Subcutaneous abdominal adipose tissue (tissue), 5 donors: ENCODE measurements around the gene ATP13A1.
A peak's percentile ranks its signal among the peaks of the same experiment; 100 is the strongest.
"Not testable (repeated sequence)": the region's sequence is repeated elsewhere in the genome, so short reads cannot be mapped to it uniquely, and the experiment has no call there.

Experiments used
- H3K27ac ChIP-seq: one replicate; pipeline ENCODE4 v1.7.0; 2013; ENCODE audit warnings: low read depth, mild to moderate bottlenecking, inconsistent platforms, low read length, moderate library complexity
- H3K27me3 ChIP-seq, 5 donors: one replicate each; pipeline ENCODE4 v1.7.0; 2013; ENCODE audit warnings: low read length in 5 of 5, inconsistent platforms in 1 of 5; ENCODE audit not compliant: control insufficient read depth in 5 of 5, insufficient read depth in 4 of 5
- H3K36me3 ChIP-seq, 5 donors: one replicate each; pipeline ENCODE4 v1.7.0; 2013; ENCODE audit warnings: low read length in 5 of 5; ENCODE audit not compliant: control insufficient read depth in 5 of 5, insufficient read depth in 5 of 5
- H3K4me1 ChIP-seq, 5 donors: one replicate each; pipeline ENCODE4 v1.7.0; 2013; ENCODE audit warnings: low read length in 5 of 5, mild to moderate bottlenecking in 3 of 5, moderate library complexity in 1 of 5; ENCODE audit not compliant: control insufficient read depth in 5 of 5, insufficient read depth in 5 of 5
- H3K4me3 ChIP-seq, 5 donors: one replicate each; pipeline ENCODE4 v1.7.0; 2013; ENCODE audit warnings: low read length in 5 of 5, low read depth in 1 of 5
- H3K9ac ChIP-seq, 5 donors: one replicate each; pipeline ENCODE4 v1.7.0; 2013; ENCODE audit warnings: low read length in 5 of 5, mild to moderate bottlenecking in 4 of 5, moderate library complexity in 3 of 5
- H3K9me3 ChIP-seq, 5 donors: one replicate each; pipeline ENCODE4 v1.7.0; 2013; ENCODE audit warnings: low read length in 5 of 5; ENCODE audit not compliant: control insufficient read depth in 5 of 5
- donor health status: healthy.
- donor health status: healthy.
- donor health status: healthy.
- donor health status: healthy.
- donor health status: healthy.

Gene ATP13A1

DNA sequence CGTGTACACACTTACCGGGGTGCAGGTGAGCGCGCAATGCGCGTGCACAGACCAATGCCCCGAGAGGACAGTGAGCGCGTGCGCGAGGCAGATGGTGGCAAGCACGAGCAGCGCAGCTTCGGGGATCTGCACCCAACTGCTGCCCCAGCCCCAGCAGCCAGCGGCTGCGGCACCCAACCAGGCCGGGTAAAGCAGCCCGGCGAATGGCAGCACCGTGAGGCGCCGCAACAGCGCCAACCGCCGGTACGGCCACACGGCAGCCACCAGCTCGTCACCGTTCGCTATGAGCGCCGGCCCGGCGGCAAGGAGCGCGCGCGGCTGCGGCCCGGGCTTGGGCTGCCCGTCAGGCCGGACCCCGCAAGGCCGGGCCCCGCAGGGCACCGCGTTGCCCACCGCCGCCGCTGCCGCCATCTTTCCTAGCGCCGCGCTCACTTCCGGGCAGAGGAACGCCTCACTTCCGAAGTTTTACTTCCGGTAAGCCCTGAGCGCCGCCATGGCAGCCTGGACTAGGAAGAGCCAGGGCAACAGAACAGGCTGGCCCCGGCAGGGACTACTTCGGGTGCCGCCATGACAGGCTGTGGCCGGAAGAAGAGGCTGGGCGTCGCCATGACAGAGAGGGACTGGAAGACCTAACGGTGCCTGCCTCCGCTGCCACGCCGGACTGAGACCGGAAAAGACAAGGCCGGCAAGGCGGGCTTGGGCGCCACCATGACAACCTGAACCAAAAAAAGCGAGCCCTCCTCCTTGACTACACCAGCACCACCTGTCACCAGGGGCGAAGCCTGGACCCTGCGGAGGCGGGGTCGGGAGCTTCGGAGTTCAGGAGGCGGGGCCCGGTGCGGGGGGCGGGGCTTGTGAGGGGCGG, at the start of gene ATP13A1:
ATP13A1 (minus strand) TSS at position 421 of the 865 bp plus-strand sequence; CDS start at position 411, 10 bp downstream.
- H3K4me1 ChIP-seq, result peaks cover 14 to 37% (median 28%) of the 10 kb centered on the region in 5 donors
- H3K9me3 ChIP-seq, result no peaks in the 10 kb centered on the region
- peaks cover 0 to 17% (median 16%) of the 10 kb centered on the region in 5 donors for H3K36me3 ChIP-seq
- H3K4me3 ChIP-seq, result peak within 1 kb of the TSS; percentile 65 to 98 (median 91)
- H3K9ac ChIP-seq, result peak within 1 kb of the TSS; percentile 3 to 94 (median 82)
- peak within 1 kb of the TSS; percentile 90 for H3K27ac ChIP-seq
- no peaks in the 10 kb centered on the region for H3K27me3 ChIP-seq

DNA sequence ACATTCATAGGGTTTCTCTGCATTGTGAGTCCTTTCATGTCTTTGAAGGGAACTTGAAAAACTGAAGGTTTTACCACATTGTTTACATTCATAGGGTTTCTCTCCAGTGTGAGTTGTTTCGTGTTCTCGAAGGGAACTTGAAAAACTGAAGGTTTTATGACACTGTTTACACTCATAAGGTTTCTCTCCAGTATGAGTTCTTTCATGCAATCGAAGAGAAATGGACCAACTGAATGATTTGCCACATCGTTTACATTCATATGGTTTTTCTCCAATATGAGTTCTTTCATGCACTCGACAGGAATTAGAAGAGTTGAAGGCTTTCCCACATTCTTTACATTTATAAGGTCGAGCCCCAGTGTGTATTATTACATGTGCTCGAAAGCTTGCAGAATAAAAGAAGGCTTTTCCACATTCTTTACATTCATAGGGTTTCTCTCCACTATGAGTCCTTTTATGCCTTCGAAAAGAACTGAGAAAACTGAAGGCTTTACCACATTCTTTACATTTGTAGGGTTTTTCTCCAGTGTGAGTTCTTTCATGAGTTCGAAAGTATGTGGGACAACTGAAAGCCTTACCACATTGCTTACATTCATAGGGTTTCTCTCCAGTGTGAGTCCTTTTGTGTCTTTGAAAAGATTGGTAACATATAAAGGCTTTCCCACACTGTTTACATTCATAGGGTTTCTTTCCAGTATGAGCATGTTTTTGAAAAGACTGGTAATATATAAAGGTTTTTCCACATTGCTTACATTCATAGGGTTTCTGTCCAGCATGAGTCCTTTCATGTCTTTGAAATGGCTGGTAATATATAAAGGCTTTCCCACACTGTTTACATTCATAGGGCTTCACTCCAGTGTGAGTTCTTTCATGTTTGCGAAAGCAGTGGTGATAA, 48.7 kb upstream of the ATP13A1 start:
- H3K27me3 ChIP-seq, result no peaks in the 10 kb centered on the region
- H3K9me3 ChIP-seq, result peaks cover 81 to 100% (median 96%) of the 10 kb centered on the region in 5 donors
- peaks cover 29 to 43% (median 38%) of the 10 kb centered on the region in 5 donors for H3K36me3 ChIP-seq
- no peak overlapping the region for H3K9ac ChIP-seq
- peaks cover 0 to 2% (median 0%) of the 10 kb centered on the region in 5 donors for H3K4me1 ChIP-seq
- no peak overlapping the region for H3K27ac ChIP-seq
- peak overlapping the region; percentile 30 to 60 (median 40) for H3K4me3 ChIP-seq

DNA sequence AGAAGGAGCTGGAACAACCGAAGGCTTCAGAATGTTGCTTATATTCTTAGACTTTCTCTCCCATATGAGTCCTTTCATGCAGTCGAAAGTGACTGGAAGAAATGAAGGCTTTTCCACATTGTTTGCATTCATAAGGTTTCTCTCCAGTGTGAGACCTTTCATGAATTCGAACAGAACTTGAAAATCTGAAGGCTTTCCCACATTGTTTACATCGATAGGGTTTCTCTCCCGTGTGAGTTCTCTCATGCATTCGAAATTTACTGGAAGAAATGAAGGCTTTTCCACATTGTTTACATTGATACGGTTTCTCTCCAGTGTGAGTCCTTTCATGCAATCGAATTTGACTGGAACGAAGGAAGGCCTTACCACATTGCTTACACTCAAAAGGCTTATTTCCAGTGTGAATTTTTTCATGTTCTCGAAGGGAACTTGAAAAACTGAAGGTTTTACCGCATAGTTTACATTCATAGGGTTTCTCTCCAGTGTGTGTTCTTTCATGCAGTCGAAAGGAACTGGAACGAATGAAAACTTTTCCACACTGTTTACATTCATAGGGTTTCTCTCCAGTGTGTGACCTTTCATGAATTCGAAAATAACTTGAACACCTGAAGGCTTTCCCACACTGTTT, 47.9 kb upstream of the ATP13A1 start:
- peak overlapping the region; percentile 30 to 60 (median 40) for H3K4me3 ChIP-seq
- H3K36me3 ChIP-seq, result peaks cover 29 to 39% (median 38%) of the 10 kb centered on the region in 5 donors
- H3K27ac ChIP-seq, result no peak overlapping the region
- H3K4me1 ChIP-seq, result peaks cover 0 to 2% (median 0%) of the 10 kb centered on the region in 5 donors
- H3K27me3 ChIP-seq, result no peaks in the 10 kb centered on the region
- H3K9ac ChIP-seq, result no peak overlapping the region
- H3K9me3 ChIP-seq, result peaks cover 78 to 100% (median 95%) of the 10 kb centered on the region in 5 donors

GRCh38 chr19:19710506-19710905, 47.0 kb upstream of the ATP13A1 start:
- no peak overlapping the region for H3K27ac ChIP-seq
- H3K4me1 ChIP-seq, result peaks cover 0 to 2% (median 0%) of the 10 kb centered on the region in 5 donors
- peaks cover 72 to 98% (median 95%) of the 10 kb centered on the region in 5 donors for H3K9me3 ChIP-seq
- H3K4me3 ChIP-seq, result peak overlapping the region; percentile 15 to 60 (median 40)
- no peaks in the 10 kb centered on the region for H3K27me3 ChIP-seq
- H3K9ac ChIP-seq, result no peak overlapping the region
- H3K36me3 ChIP-seq, result peaks cover 29 to 37% (median 34%) of the 10 kb centered on the region in 5 donors

DNA sequence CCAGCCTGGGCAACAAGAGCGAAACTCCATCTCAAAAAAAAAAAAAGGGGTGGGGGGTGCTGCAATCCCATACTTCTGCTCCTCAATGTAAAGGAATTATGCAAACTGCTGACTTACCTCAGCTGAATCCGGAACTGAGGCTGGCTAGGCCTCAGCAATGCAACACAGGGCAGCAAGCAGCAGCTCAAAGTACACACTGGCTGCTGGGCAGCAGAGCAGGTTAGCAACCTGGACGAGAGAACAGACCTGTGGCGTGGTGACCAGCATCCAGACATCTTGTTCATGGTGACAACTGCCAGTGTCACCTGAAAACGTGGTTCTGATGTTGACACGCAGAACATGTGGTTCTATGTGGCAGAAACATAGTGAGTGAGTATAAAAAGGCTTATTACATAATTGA, 41.4 kb upstream of the ATP13A1 start:
- H3K27me3 ChIP-seq, result no peaks in the 10 kb centered on the region
- H3K4me3 ChIP-seq, result peak overlapping the region in 4 of 5 donors; percentile 2 to 50 (median 28)
- H3K9ac ChIP-seq, result no peak overlapping the region
- H3K4me1 ChIP-seq, result no peaks in the 10 kb centered on the region
- H3K27ac ChIP-seq, result no peak overlapping the region
- H3K36me3 ChIP-seq, result peaks cover 2 to 15% (median 7%) of the 10 kb centered on the region in 5 donors
- peaks cover 38 to 91% (median 85%) of the 10 kb centered on the region in 5 donors for H3K9me3 ChIP-seq

DNA sequence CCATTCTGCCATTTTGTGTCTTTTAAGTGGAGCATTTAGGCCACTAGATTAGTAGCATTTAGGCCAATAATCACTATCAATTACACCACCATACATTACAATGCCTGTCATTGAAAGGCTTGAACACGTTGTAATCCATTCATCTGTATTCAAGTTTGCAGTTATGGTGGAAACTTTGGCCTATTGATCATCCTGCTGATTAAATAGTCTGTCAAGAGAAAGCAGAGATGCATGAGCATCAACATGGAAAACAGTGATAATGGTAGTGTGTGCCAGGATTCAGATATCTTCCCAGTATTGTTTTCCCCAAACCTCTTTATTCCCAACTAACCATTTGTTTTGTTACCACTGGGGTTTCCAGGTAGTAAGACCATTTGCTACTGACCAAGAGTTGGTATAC, 37.0 kb upstream of the ATP13A1 start:
- not testable (repeated sequence) for H3K27me3 ChIP-seq, H3K27ac ChIP-seq, H3K9ac ChIP-seq, H3K4me1 ChIP-seq
- Histone ChIP-seq H3K36me3 (peaks cover 0 to 15% (median 5%) of the 10 kb centered on the region in 5 donors), H3K4me3 (peak overlapping the region in 1 of 5 donors; percentile 25), H3K9me3 (peaks cover 12 to 65% (median 59%) of the 10 kb centered on the region in 5 donors)

DNA sequence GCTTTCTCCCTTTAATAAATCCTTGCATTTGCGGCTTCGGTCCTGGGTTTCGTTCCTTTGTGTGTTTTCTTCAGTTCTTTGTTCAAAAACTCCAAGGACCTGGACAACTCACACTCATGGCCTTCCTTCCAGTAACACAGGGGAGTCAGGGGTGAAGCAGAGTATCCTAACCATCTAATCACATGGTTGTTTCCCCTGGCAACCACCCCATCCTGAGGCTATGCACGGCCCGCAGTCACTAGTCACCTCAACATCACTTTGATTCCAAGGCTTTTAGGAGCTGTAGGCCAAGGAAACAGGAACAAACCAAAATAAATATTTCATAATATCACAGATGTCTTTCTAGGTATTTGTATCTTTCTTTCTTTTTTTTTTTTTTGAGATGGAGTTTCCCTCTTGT, 34.1 kb upstream of the ATP13A1 start:
- Histone ChIP-seq H3K9ac (no peak overlapping the region), H3K4me1 (no peaks in the 10 kb centered on the region), H3K9me3 (peaks cover 9 to 41% (median 38%) of the 10 kb centered on the region in 5 donors), H3K27me3 (no peaks in the 10 kb centered on the region), H3K4me3 (peak overlapping the region in 2 of 5 donors; percentile 44 to 49), H3K27ac (no peak overlapping the region), H3K36me3 (peaks cover 0 to 6% (median 0%) of the 10 kb centered on the region in 5 donors)

- Histone ChIP-seq H3K27ac (no peak overlapping the region), H3K36me3 (peaks cover 0 to 3% (median 0%) of the 10 kb centered on the region in 5 donors), H3K9me3 (peaks cover 9 to 34% (median 29%) of the 10 kb centered on the region in 5 donors), H3K4me1 (no peaks in the 10 kb centered on the region), H3K9ac (no peak overlapping the region), H3K27me3 (no peaks in the 10 kb centered on the region), H3K4me3 (no peak overlapping the region)
These were observed 32.9 kb upstream of the ATP13A1 start for GRCh38 chr19:19696386-19696785.

DNA sequence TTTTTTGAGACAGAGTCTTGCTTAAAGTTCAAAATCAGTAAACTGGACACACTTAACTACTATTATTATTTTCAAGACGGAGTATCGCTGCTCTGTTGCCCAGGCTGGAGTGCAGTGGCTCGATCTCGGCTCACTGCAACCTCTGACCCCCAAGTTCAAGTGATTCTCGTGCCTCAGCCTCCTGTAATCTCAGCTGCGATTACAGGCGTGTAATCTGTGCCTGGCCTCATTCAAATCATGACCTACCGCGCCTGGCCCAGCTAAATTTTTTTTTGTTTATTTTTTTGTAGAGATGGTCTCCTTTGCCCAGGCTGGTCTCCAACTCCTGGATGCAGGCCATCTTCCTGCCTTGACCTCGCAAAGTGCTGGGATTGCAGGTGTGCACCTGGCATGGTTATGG, 28.2 kb upstream of the ATP13A1 start:
- Histone ChIP-seq H3K36me3 (no peaks in the 10 kb centered on the region), H3K4me3 (no peak overlapping the region), H3K4me1 (no peaks in the 10 kb centered on the region), H3K9me3 (peaks cover 0 to 4% (median under 1%) of the 10 kb centered on the region in 5 donors), H3K9ac (no peak overlapping the region), H3K27ac (no peak overlapping the region), H3K27me3 (no peaks in the 10 kb centered on the region)
